GM10847 (cell line): ENCODE measurements around the gene RFESD.

Source experiments
- POLR2A ChIP-seq: IDR thresholded peaks from 2 replicates; pipeline ENCODE4 v1.6.1; 2011; ENCODE audit not compliant: insufficient read length; ENCODE audit errors: extremely low read depth

RFESD gene

DNA sequence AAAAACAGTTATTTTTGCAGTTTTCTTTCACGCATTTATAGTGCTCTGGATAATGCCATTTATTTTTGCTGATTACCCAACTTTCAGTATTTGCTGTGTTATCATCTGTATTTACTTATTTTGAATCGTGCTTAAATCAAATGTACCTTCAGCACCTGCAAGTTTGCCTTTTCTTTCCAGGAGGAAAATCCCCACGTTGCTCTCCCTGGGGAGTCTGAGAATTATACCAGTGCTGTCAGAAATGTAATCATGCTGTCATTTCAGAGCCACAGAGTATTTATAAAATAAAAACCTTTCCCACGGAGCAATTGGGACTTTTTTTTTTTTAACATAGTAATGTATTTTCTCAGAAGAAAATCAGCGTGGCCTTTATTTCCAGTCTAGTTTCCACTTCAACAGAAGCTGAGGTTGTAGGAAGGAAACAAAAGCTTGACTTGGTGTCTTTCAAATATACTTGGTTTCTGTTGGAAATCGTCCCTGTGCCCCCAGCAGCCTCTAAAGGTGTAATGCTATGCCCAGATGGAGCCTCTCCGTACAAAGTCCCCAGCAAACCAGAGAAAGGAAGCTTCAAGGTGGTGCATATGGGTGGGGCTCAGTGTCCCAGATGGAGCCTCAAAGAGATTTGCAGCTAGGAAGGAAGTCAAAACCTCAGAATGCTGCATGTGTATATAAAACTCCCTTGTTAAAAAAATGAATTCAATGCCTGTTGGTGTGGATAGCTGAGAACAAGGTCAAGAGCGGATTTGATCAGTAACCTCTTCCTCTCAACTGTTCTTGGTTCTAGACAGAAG is 24.5 kb upstream of the RFESD start:
- TF ChIP-seq POLR2A, result no peak

- TF ChIP-seq POLR2A, result no peak
These were observed 22.9 kb upstream of the RFESD start for GRCh38 chr5:95623706-95624105.

GRCh38 chr5:95624368-95624767 is 22.2 kb upstream of the RFESD start:
- TF ChIP-seq POLR2A, result no peak

GRCh38 chr5:95626701-95627100 is 19.9 kb upstream of the RFESD start:
- no peak for TF ChIP-seq POLR2A

DNA sequence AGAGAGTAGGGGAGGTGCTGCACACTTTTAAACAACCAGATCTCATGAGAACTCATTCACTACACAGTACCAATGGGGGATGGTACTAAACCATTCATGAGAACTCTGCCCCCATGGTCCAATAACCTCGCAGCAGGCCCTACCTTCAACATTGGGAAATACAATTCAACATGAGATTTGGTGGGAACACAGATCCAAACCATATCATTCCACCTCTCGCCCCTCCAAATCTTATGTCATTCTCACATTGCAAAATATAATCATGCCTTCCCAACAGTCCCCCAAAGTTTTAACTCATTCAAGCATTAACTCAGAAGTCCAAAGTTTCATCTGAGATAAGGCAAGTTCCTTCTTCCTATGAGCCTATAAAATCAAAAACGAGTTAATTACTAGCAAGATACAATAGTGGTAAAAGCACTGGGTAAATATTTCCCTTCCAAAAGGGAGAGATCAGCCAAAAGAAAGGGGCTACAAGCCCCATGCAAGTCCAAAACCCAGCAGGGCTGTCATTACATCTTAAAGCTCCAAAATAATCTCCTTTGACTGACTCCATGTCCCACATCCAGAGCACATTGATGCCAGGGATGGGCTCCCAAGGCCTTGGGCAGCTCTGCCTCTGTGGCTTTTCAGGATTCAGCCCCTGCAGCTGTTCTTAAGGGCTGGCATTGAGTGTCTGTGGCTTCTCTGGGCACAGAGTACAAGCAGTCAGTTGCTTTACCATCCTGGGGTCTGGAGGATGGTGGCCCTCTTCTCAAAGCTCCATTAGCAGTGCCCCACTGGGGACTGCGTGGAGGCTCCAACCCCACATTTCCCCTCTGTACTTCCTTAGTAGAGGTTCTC is 18.4 kb upstream of the RFESD start:
- TF ChIP-seq POLR2A, result no peak

GRCh38 chr5:95628933-95629332 is 17.6 kb upstream of the RFESD start:
- no peak for TF ChIP-seq POLR2A

GRCh38 chr5:95630394-95630917 is 16.1 kb upstream of the RFESD start:
- no peak for TF ChIP-seq POLR2A

DNA sequence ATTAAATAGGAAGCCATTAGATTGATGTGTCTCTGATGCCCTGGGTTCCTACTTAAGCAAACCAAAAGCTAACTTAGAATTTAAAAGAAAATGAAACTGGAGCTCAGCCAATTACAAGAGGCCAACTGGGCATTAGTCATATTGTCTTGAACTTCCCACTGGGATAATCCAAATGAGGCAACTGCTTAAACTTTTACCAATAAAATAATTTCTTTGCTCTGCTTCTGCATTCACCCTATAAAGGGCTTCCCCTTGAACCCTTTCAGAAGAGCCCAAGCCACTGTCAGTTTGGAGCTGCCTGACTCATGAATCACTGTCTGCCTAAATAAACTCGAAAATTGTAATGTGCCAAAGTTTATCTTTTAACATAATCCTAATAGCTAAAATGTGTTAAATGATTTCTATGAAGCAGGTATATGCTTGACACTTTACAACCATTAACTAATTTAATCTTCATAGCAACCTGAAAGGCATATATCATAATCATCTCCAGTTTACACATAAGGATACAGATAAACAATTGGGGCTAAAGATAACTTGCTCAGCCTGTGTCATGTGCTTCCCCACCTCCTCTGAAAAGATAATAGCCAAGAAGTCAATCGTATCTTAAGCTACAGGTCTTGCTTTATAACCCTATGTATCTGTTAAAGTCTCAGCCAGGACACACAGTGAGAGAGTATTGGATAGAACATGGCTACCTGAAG is 15.2 kb upstream of the RFESD start:
- TF ChIP-seq POLR2A, result no peak

DNA sequence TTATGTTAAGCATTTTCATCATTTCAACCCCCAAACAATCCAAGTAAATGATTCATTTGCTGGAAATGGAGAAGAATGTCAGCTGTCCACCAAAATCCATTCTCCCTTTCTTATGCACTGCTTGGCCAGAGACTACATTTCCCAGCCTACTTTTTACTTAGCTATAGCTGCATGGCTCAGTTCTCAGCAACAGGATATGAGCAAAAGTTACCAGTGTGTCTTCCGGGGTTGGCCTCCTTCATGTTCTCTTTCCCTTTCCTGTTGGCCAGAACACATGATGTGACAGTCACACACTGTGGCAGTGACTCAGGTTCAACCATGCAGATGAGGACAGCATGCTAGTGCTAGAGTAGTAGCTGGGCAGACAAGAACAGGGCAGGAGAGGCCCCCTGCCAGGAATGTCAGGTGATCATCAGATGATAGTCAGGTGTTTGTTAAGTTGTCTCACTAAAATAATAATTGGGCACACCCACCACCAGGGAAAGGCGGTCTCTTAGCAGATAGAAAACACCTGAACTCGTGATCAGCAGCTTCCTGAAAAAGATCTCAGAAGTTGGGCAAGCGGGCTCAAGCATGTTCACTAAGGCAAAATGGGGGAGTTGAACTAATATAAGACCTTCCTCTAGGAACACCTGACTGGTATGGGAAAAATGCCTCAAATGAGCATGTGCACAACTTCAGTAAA is 14.4 kb upstream of the RFESD start:
- no peak for TF ChIP-seq POLR2A

DNA sequence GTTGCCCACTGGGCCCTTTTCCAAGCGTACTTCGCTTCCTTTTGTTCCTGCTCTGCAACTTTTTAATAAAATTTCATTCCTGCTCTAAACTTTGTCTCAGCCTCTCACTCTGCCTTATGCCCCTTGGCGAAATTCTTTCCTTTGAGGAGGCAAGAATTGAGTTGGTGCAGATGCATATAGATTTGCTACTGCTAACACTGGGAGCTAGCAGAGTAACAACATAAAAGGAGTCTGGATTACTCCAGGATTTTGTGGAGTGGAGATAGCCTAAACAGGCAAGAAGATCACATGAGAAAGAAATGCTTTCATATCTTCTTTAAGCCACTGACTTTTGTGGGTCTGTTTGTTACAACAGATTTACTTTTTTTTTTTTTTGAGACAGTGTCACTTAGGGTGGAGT is 12.9 kb upstream of the RFESD start:
- no peak for TF ChIP-seq POLR2A

DNA sequence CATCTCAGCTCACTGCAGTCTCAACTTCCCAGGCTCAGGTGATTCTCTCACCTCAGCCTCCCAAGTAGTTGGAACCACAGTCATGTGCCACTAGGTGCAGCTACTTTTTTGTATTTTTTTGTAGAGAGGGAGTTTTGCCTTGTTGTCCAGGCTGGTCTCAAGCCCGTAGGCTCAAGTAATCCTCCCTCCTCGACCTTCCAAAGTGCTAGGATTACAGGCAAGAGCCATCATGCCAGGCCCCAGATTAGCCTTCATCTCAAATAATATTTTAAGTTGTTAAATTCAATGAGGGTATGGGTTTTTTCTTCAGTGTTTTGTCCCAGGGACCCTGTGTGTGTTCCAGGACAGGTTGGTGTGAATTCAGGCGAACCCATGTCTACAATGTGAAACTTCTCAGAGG is 12.5 kb upstream of the RFESD start:
- TF ChIP-seq POLR2A, result no peak

GRCh38 chr5:95638632-95639031 is 7.9 kb upstream of the RFESD start:
- TF ChIP-seq POLR2A, result no peak

DNA sequence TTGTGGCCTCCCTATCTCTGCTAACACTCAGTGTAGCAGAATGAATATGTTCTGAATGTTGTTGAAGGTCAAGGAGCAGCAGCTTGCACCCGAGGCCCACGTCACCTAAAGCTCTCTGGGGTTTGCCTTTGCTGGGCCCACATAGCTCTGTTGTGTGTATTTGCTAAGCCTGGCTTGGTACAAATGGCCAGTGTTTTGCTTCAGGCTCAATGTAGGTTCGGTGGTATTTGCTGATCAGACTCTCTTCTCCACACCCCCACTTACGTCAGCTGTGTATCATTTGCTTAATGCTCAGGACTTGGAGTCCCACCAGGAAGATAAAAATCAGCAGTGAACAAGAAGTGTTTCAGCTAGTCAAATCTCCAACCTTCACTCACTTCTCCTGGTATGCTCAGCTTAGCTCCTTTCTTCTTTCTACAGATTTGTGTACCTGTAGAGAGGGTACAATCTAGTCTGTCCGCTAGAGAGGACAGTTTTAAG is 4.8 kb upstream of the RFESD start:
- no peak for TF ChIP-seq POLR2A

- no peak for TF ChIP-seq POLR2A
These were observed 3.4 kb upstream of the RFESD start for GRCh38 chr5:95643152-95643551.
